ENCODE data around the gene BSN. TPM values are rescaled to one million over a fixed set of nuclear protein-coding genes. Genes with fewer than 3 reads are reported as not detected.
A peak's percentile ranks its signal among the peaks of the same experiment; 100 is the strongest.

Gene BSN
- total RNA-seq, 1 experiment from 2014 or later: 0.92 TPM

GRCh38 chr3:49701388-49702077 lies 147.3 kb downstream of the BSN start:
- no peak overlapping the region for H3K4me3 Mint-ChIP-seq (ENCODE audit: low read depth, unreplicated experiment)
- no TSS peak for BruUV-seq (replicated peaks)
- no peak for DNase-seq
- intact Hi-C loops (cut with micrococcal nuclease; ENCODE audit: unreplicated experiment): loop anchor here (2.0 kb wide), 1 partner anchor 137 kb away; no protein-coding TSS in a partner anchor
- CTCF ChIA-PET: interaction anchor here (1.0 to 1.2 kb wide), 2 partner anchors 22 to 101 kb away, joined by 3 to 4 read pairs; partner anchors contain the start of gene GMPPB
- H3K36me3 Mint-ChIP-seq (ENCODE audit: insufficient read depth, unreplicated experiment): peaks cover 19% of the 10 kb centered on the region
- peak; percentile 22 for TF ChIP-seq CTCF (IDR thresholded peaks at IDR 0.05; ENCODE audit: unreplicated experiment)
- no peaks in the 10 kb centered on the region for H3K9me3 Mint-ChIP-seq (ENCODE audit: low read depth, unreplicated experiment)
- no peaks in the 10 kb centered on the region for H3K27me3 Mint-ChIP-seq (ENCODE audit: unreplicated experiment)
- no peak overlapping the region for H3K27ac Mint-ChIP-seq (ENCODE audit: unreplicated experiment)
- H3K4me1 Mint-ChIP-seq (ENCODE audit: low read depth, unreplicated experiment): no peaks in the 10 kb centered on the region

- no TSS peak for BruUV-seq (replicated peaks)
- no peak for DNase-seq
- Mint-ChIP-seq H3K36me3 (ENCODE audit: insufficient read depth, unreplicated experiment) (peaks cover 14% of the 10 kb centered on the region), H3K4me1 (ENCODE audit: low read depth, unreplicated experiment) (no peaks in the 10 kb centered on the region), H3K27me3 (ENCODE audit: unreplicated experiment) (no peaks in the 10 kb centered on the region), H3K9me3 (ENCODE audit: low read depth, unreplicated experiment) (no peaks in the 10 kb centered on the region), H3K4me3 (ENCODE audit: low read depth, unreplicated experiment) (no peak overlapping the region), H3K27ac (ENCODE audit: unreplicated experiment) (no peak overlapping the region)
- intact Hi-C loops (cut with micrococcal nuclease; ENCODE audit: unreplicated experiment): loop anchor here (2.0 kb wide), 1 partner anchor 136 kb away; no protein-coding TSS in a partner anchor
- CTCF ChIA-PET: no interaction called here
- no peak for TF ChIP-seq CTCF (IDR thresholded peaks at IDR 0.05; ENCODE audit: unreplicated experiment)
Measured at GRCh38 chr3:49702672-49703071, 148.4 kb downstream of the BSN start.

GRCh38 chr3:49703443-49703927 lies 149.2 kb downstream of the BSN start:
- CTCF ChIA-PET: interaction anchor here (1.8 kb wide), 1 partner anchor 135 kb away, joined by 11 read pairs; no protein-coding TSS in a partner anchor
- DNase-seq: peak; percentile 68
- H3K9me3 Mint-ChIP-seq (ENCODE audit: low read depth, unreplicated experiment): no peaks in the 10 kb centered on the region
- intact Hi-C loops (cut with micrococcal nuclease; ENCODE audit: unreplicated experiment): loop anchor here (2.0 kb wide), 1 partner anchor 135 kb away; no protein-coding TSS in a partner anchor
- H3K4me3 Mint-ChIP-seq (ENCODE audit: low read depth, unreplicated experiment): no peak overlapping the region
- H3K27me3 Mint-ChIP-seq (ENCODE audit: unreplicated experiment): no peaks in the 10 kb centered on the region
- peak; percentile 84 for TF ChIP-seq CTCF (IDR thresholded peaks at IDR 0.05; ENCODE audit: unreplicated experiment)
- no peaks in the 10 kb centered on the region for H3K4me1 Mint-ChIP-seq (ENCODE audit: low read depth, unreplicated experiment)
- H3K27ac Mint-ChIP-seq (ENCODE audit: unreplicated experiment): no peak overlapping the region
- H3K36me3 Mint-ChIP-seq (ENCODE audit: insufficient read depth, unreplicated experiment): peaks cover 18% of the 10 kb centered on the region
- BruUV-seq (replicated peaks): no TSS peak

GRCh38 chr3:49703956-49704355 lies 149.7 kb downstream of the BSN start:
- CTCF ChIA-PET: interaction anchor here (1.8 kb wide), 1 partner anchor 135 kb away, joined by 11 read pairs; no protein-coding TSS in a partner anchor

More at GRCh38 chr3:49703956-49704355, 149.7 kb downstream of the BSN start:
- DNase-seq: no peak
- H3K27me3 Mint-ChIP-seq (ENCODE audit: unreplicated experiment): no peaks in the 10 kb centered on the region
- H3K27ac Mint-ChIP-seq (ENCODE audit: unreplicated experiment): no peak overlapping the region
- TF ChIP-seq CTCF (IDR thresholded peaks at IDR 0.05; ENCODE audit: unreplicated experiment): no peak
- no TSS peak for BruUV-seq (replicated peaks)
- no peaks in the 10 kb centered on the region for H3K4me1 Mint-ChIP-seq (ENCODE audit: low read depth, unreplicated experiment)
- H3K36me3 Mint-ChIP-seq (ENCODE audit: insufficient read depth, unreplicated experiment): peaks cover 18% of the 10 kb centered on the region
- H3K9me3 Mint-ChIP-seq (ENCODE audit: low read depth, unreplicated experiment): no peaks in the 10 kb centered on the region
- intact Hi-C loops (cut with micrococcal nuclease; ENCODE audit: unreplicated experiment): loop anchor here (2.0 kb wide), 1 partner anchor 135 kb away; no protein-coding TSS in a partner anchor
- H3K4me3 Mint-ChIP-seq (ENCODE audit: low read depth, unreplicated experiment): no peak overlapping the region
